Ovary (tissue), 3 donors: ENCODE results near the gene GFI1B.

Source experiments
- EP300 ChIP-seq: sonication (generic); formaldehyde crosslinking; IDR thresholded peaks from one replicate; pipeline ENCODE4 v1.6.1; 2017; ENCODE audit warnings: antibody characterized with exemption
- POLR2A ChIP-seq: fragments of 450-650 bp; IDR thresholded peaks from one replicate; pipeline ENCODE4 v1.6.1; 2017; ENCODE audit warnings: antibody characterized with exemption, mild to moderate bottlenecking, moderate library complexity
- TF ChIP-seq, protein P1 (sequence below), 3 donors: fragments of 450-650 bp in 2 of 3; fragments of 200-600 bp in 1 of 3; IDR thresholded peaks; one replicate each; pipeline versions ENCODE4 v1.5.1 to v1.8.0; 2016 to 2022; ENCODE audit warnings: antibody characterized with exemption in 3 of 3, mild to moderate bottlenecking in 1 of 3
- donor health status: DM: no; HTN: no; CAD: no.

GRCh38 chr9:132969783-132970182 lies 8.7 kb upstream of the GFI1B start:
- TF ChIP-seq, protein P1, sequence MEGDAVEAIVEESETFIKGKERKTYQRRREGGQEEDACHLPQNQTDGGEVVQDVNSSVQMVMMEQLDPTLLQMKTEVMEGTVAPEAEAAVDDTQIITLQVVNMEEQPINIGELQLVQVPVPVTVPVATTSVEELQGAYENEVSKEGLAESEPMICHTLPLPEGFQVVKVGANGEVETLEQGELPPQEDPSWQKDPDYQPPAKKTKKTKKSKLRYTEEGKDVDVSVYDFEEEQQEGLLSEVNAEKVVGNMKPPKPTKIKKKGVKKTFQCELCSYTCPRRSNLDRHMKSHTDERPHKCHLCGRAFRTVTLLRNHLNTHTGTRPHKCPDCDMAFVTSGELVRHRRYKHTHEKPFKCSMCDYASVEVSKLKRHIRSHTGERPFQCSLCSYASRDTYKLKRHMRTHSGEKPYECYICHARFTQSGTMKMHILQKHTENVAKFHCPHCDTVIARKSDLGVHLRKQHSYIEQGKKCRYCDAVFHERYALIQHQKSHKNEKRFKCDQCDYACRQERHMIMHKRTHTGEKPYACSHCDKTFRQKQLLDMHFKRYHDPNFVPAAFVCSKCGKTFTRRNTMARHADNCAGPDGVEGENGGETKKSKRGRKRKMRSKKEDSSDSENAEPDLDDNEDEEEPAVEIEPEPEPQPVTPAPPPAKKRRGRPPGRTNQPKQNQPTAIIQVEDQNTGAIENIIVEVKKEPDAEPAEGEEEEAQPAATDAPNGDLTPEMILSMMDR (IDR thresholded peaks at IDR 0.05), result no peak
- TF ChIP-seq POLR2A, result no peak
- no peak for TF ChIP-seq EP300
